Neutrophil (primary cell): ENCODE measurements around the gene CEP164.

Experiments
- H3K27ac ChIP-seq: fragments of 200-600 bp; sonication (generic); 2 replicates; pipeline ENCODE4 v1.5.1; 2016; ENCODE audit warnings: mild to moderate bottlenecking, moderate library complexity
- H3K27me3 ChIP-seq: fragments of 200-600 bp; sonication (generic); 2 replicates; pipeline ENCODE4 v1.6.0; 2016; ENCODE audit warnings: mild to moderate bottlenecking
- H3K36me3 ChIP-seq: fragments of 200-600 bp; sonication (generic); 2 replicates; pipeline ENCODE4 v1.5.1; 2017
- H3K4me1 ChIP-seq, 2 experiments: fragments of 200-600 bp in 1 of 2; sonication (generic) in 1 of 2; 1 replicate in 1 of 2; 2 replicates in 1 of 2; pipeline versions ENCODE4 v1.5.1 to v1.6.1; 2013 to 2016; ENCODE audit warnings: low read depth in 1 of 2, low read length in 1 of 2, mild to moderate bottlenecking in 1 of 2, moderate library complexity in 1 of 2; ENCODE audit not compliant: control insufficient read depth in 1 of 2, insufficient read depth in 1 of 2
- H3K4me3 ChIP-seq, 2 experiments: fragments of 200-600 bp in 1 of 2; sonication (generic) in 1 of 2; 1 replicate in 1 of 2; 2 replicates in 1 of 2; pipeline ENCODE4 v1.5.1; 2013 to 2016; ENCODE audit warnings: low read depth in 1 of 2, low read length in 1 of 2, mild to moderate bottlenecking in 1 of 2, moderate library complexity in 1 of 2
- H3K9me3 ChIP-seq: fragments of 200-600 bp; sonication (generic); 2 replicates; pipeline ENCODE4 v1.5.1; 2016
- CTCF ChIP-seq: fragments of 200-600 bp; sonication (generic); IDR thresholded peaks from 2 replicates; pipeline ENCODE4 v1.5.1; 2016; ENCODE audit warnings: antibody characterized with exemption

Gene CEP164

GRCh38 chr11:117282956-117283355, 44.7 kb upstream of the CEP164 start:
- Histone ChIP-seq H3K36me3 (peaks cover 57% of the 10 kb centered on the region), H3K9me3 (no peaks in the 10 kb centered on the region), H3K4me1 (no peaks in the 10 kb centered on the region), H3K27me3 (no peaks in the 10 kb centered on the region), H3K4me3 (no peak overlapping the region), H3K27ac (no peak overlapping the region)
- no peak for TF ChIP-seq CTCF

GRCh38 chr11:117284053-117284452, 43.6 kb upstream of the CEP164 start:
- TF ChIP-seq CTCF: no peak
- Histone ChIP-seq H3K27ac (no peak overlapping the region), H3K27me3 (no peaks in the 10 kb centered on the region), H3K36me3 (peaks cover 64% of the 10 kb centered on the region), H3K4me1 (no peaks in the 10 kb centered on the region), H3K9me3 (no peaks in the 10 kb centered on the region), H3K4me3 (no peak overlapping the region)

GRCh38 chr11:117286588-117286987, 41.1 kb upstream of the CEP164 start:
- Histone ChIP-seq H3K9me3 (no peaks in the 10 kb centered on the region), H3K27me3 (no peaks in the 10 kb centered on the region), H3K36me3 (peaks cover 75% of the 10 kb centered on the region), H3K4me1 (no peaks in the 10 kb centered on the region), H3K27ac (no peak overlapping the region), H3K4me3 (no peak overlapping the region)
- TF ChIP-seq CTCF: no peak

- no peaks in the 10 kb centered on the region for H3K27me3 ChIP-seq
- TF ChIP-seq CTCF: no peak
- no peaks in the 10 kb centered on the region for H3K4me1 ChIP-seq
- H3K4me3 ChIP-seq: no peak overlapping the region
- no peak overlapping the region for H3K27ac ChIP-seq
- H3K9me3 ChIP-seq: no peaks in the 10 kb centered on the region
- H3K36me3 ChIP-seq: peaks cover 65% of the 10 kb centered on the region
Observed at GRCh38 chr11:117287668-117288067, 40.0 kb upstream of the CEP164 start.

GRCh38 chr11:117289795-117290194, 37.9 kb upstream of the CEP164 start:
- H3K36me3 ChIP-seq: peaks cover 48% of the 10 kb centered on the region
- no peaks in the 10 kb centered on the region for H3K27me3 ChIP-seq
- no peak for TF ChIP-seq CTCF
- H3K4me3 ChIP-seq: no peak overlapping the region
- no peaks in the 10 kb centered on the region for H3K4me1 ChIP-seq
- no peak overlapping the region for H3K27ac ChIP-seq
- H3K9me3 ChIP-seq: no peaks in the 10 kb centered on the region

- peak within 1 kb of the TSS; percentile 22 for H3K27ac ChIP-seq
- H3K4me3 ChIP-seq: no peak within 1 kb of the TSS
- H3K27me3 ChIP-seq: no peaks in the 10 kb centered on the region
- H3K4me1 ChIP-seq: no peaks in the 10 kb centered on the region
- peaks cover 37% of the 10 kb centered on the region for H3K36me3 ChIP-seq
- no peaks in the 10 kb centered on the region for H3K9me3 ChIP-seq
- no peak for TF ChIP-seq CTCF
Observed at GRCh38 chr11:117290809-117291396, 36.8 kb upstream of the CEP164 start, which contains the start of gene BACE1-AS. Gene BACE1-AS (plus strand): TSS chr11:117291346.
